Activated CD4-positive, alpha-beta T cell treated with anti-CD3 and anti-CD28 coated beads for 1 hour (primary cell): Measurements from ENCODE around the gene CNTNAP2.

Experiments
- DNase-seq: peaks from one replicate; pipeline ENCODE4 v3.0.0-alpha.2; 2020

CNTNAP2 gene

DNA sequence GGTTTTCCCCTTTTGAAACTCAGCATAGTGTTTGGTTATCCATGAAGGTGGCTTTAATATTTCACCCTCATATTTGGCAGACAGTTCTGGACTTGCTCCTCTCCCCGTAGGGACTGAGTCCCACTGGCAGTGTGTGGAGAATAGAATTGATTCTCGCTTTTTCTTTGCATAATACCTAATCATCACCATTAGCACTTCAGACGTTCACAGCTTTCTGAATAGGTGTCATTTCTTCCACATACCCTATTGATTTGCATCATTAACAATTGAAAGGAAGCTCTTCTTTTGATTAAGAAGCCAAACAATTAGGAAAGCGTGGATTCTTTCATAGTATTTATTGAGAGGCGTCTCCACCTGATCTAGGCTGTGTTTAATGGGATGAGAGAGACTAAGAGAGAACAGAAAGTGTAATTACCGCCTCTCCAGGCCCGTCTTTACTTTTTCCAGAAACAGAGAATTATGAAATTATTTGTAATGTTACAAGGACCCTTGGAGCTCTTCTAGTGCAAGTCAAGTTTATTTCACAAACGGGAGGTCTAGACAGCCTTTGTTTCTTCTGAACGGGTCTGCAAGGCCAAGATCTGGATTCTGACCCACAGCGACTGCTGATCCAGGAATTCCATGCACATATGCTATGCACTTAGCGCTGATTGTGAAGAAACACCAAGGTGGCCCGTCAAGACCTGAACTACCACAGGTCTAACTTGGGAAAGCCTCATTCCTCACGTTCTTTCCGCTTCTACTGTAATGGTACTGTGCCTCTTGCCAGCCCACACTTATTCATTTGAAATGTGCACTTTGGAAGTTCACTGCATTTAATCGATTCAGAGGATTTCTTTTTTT lies 2224.1 kb downstream of the CNTNAP2 start:
- no peak for DNase-seq

DNA sequence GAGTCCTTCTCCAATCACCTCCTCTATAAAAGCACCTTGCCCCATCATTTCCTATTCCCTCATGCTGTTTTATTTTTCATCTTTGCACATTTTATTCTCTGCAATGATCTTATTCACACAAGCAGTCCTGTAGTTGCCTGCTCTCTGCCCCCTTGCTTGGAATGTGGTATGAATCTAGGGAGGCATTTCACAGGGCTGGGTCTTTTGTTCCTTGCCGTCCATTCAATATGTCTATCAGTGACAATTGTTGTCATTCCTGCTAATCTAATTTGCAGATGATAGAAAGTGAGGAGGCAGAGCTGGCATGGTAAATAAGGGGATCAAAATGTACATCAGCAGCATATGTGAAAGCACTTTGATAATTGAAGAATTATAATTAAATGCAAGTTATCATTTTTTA lies 2227.8 kb downstream of the CNTNAP2 start:
- no peak for DNase-seq

GRCh38 chr7:148347981-148348380 lies 2231.4 kb downstream of the CNTNAP2 start:
- no peak for DNase-seq

- no peak for DNase-seq
These were observed 2231.9 kb downstream of the CNTNAP2 start for GRCh38 chr7:148348466-148348865.

- DNase-seq = no peak
These were observed 2239.7 kb downstream of the CNTNAP2 start for GRCh38 chr7:148356303-148356702.

GRCh38 chr7:148362541-148362940 lies 2245.9 kb downstream of the CNTNAP2 start:
- DNase-seq = no peak

DNA sequence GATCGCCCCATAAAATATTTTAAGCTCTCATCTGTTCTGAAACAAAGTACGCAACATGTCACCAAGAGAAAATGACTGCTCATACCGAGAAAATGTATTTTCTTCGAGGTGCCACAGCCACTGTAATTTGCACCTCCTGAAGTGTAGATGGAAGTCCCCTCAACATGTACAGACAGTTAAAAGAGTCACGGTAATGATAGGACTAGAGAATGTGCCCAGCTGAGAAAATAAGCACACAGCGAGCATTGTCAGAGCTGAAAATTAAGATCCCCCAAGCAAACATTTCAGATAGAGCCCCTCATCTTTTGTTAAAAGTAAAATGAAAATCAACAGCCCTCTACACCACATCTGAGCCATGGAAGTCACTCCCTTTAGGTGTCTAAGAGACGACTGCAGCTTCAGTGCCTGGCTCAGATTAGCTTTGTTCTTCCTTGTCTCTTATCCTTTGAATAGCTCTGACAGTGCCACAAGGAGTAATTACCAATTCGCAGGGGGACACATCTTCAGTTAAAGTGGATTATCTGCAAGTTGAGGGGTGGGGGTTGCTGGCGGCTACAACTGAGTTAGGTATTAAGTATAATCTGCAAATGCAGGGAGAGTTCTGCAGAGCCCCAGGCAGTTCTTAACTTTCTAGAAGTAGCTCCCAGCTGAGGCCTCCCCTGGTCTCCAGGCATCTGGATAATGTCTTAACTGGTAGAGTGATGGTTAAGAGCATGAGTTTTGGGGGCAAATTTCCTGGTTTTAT lies 2251.3 kb downstream of the CNTNAP2 start:
- no peak for DNase-seq

GRCh38 chr7:148368562-148368961 lies 2252.0 kb downstream of the CNTNAP2 start:
- DNase-seq = no peak

GRCh38 chr7:148371280-148371937 lies 2254.8 kb downstream of the CNTNAP2 start:
- DNase-seq = no peak

DNA sequence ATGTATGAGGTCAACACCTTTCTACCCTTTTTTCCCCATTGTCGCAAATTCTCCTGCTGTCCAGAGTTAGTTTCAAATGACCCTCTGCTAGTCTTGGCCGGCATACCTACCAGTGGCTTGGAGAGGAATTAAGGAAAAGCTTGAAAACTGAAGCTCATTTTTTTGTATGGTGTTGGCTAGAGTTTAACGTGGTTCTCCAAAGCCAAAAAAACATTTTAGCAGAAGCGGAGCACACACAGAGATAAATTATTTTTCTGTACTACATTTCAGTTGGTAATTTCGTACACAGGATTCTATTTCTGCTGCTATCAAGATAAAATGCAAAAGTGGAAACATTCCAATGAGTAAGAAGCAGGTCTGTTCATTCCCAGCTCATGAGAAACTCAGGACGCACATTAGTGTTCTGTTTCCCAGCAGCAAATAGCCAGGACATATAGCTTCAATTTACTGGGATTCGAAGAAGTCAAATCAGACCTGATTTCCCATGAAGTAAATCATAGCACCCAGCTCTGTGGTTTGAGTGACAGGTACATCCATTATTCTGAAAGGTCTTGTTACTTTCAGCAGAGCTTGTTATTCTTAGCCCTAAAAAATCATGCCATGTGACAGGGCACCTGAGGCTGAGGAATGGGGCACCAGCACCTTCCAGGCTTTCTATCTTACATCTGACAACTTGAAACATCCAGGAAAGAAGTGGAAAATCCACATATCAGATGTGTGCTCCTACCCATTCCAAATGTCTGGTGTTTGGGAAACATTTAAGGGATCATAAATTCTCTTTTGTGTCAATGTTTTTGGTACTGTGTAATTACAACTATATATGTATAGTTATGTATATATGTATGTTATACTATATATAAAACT lies 2258.0 kb downstream of the CNTNAP2 start:
- DNase-seq = no peak

- DNase-seq = no peak
These were observed 2263.1 kb downstream of the CNTNAP2 start for GRCh38 chr7:148379677-148380076.

- DNase-seq = no peak
These were observed 2264.2 kb downstream of the CNTNAP2 start for GRCh38 chr7:148380596-148381419.

GRCh38 chr7:148382596-148382995 lies 2266.0 kb downstream of the CNTNAP2 start:
- no peak for DNase-seq

GRCh38 chr7:148383651-148384050 lies 2267.1 kb downstream of the CNTNAP2 start:
- no peak for DNase-seq

DNA sequence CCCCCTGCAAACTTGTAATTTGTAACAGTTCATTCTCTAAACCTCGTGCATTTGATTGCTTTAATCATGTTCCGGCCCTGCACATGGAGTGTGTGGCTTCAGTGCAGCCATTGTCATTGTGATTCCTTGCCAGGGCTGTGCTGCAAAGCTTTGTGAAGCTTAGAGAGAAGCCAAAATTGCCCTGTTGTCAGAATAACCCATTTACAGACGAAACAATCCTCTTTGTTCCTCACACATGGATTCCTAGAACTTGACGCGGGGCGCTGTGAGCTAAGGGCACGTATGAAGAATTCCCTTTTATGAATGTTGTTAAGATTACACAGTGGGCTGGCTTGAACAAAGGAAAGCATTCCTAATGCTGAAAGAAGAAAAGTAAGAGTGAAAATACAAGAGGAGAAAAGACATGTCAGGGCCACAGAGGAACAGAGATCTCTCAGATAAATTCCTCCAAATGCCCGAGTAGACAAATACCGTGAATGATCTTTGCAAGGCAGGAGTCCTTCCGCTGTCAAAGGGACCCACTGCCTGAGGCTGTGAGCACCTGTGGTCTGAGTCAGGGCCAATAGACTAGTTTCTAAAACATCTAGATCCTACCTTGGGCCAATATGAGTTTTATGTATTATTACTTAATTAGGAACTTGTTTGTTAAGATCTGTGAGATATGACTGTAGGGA lies 2268.5 kb downstream of the CNTNAP2 start:
- DNase-seq = no peak

DNA sequence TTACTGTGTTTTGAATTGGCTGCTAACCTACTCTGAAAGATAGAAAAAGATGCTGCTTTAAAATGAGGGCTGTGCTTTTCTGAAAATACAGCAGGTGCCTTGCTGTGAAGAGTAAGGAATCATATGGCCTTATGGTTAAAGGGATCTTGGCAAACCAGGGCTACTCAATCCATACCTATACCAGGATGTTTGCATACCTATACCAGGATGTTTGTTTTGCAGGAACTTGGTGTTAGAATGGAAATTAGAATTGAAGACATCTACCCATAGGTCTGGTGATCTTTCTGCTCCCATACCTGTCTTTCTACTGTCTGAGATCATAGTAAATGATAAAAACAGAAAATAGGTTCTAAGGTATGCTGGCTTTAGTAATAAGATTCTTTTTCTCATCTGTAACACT lies 2273.8 kb downstream of the CNTNAP2 start:
- no peak for DNase-seq

DNA sequence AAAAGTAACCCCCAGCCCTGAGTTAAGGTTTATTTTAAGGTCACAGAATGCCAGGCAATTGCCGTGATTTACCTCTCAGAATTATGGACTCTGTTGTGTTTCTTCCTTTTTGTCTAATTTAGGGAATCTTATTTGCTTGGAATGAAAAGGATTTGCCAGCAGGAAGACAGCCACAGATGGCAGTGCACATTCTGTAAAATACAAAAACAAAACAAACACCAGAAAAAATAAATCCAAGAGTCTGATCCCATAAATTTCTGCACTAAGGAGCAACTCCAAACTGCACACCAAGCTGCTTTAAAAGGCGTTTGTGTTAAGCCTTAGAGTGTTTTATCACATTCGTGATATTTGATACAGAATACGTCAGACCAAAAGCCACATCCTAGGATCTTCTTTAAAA lies 2275.0 kb downstream of the CNTNAP2 start:
- DNase-seq = no peak

DNA sequence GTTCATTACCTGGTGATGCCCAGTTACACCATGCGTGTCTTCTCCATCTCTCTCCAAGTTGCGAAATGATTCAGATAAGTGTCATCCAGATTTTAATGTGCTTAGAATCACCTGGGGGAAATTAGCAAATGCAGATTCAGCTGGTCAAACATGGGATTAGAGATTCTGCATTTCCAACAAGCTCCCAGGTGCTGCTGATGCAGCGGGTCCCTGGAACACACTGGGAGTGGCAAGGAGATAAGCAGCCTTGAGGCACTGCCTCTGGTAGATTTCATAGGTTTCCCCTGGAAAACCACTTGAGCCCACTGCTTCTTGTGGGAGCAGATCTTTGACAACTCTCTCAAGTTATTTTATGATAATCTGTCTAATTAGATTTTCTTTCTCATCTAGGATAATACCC lies 2278.0 kb downstream of the CNTNAP2 start:
- no peak for DNase-seq

DNA sequence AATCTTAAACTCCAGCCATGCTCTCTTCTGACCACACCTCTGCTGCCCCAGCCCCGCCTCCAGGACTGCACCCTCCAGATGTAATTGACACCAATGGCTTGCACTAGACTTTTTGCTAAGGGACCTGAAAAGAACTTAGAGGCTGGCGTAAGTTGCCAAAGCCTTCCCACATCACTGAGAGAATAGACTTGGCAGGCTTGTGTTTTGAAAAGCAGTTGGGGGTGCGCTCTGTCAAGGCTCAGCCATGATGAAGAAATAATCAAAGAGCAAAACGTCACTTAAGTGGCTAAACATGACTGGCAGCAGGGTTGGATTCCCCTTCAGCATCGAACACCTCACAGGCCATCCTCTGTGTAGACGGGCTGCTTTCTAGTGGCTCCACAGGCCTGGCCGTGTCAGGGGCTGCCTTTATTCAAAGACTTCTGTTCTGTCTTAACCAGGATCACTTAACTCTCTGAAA lies 2278.8 kb downstream of the CNTNAP2 start:
- no peak for DNase-seq

- no peak for DNase-seq
These were observed 2279.6 kb downstream of the CNTNAP2 start for GRCh38 chr7:148395990-148396716.
